Mesenchymal stem cell (in vitro differentiated cells and primary cell): ENCODE results near the gene ZNF180. TPM values are rescaled to one million over a fixed set of nuclear protein-coding genes. Genes with fewer than 3 reads are reported as not detected.
A peak's percentile ranks its signal among the peaks of the same experiment; 100 is the strongest.

Source experiments
- DNase-seq: peaks from one replicate; pipeline ENCODE4 v3.0.0-alpha.2; 2013
- H2AFZ ChIP-seq: one replicate; pipeline ENCODE4 v1.6.1; 2013; ENCODE audit warnings: low read depth, mild to moderate bottlenecking, control low read depth, inconsistent platforms, low read length, moderate library complexity
- H2AK5ac ChIP-seq: 2 replicates; pipeline ENCODE4 v1.6.1; 2013; ENCODE audit warnings: low read length, moderate library complexity, mild to moderate bottlenecking, inconsistent platforms; ENCODE audit not compliant: severe bottlenecking
- H2BK120ac ChIP-seq: one replicate; pipeline ENCODE4 v1.6.1; 2013; ENCODE audit warnings: low read depth, mild to moderate bottlenecking, inconsistent platforms, low read length, moderate library complexity
- H2BK12ac ChIP-seq, 2 experiments: one replicate each; pipeline ENCODE4 v1.6.1; 2013; ENCODE audit warnings: inconsistent platforms in 2 of 2, low read length in 2 of 2, mild to moderate bottlenecking in 2 of 2, moderate library complexity in 2 of 2, control low read depth in 1 of 2
- H2BK15ac ChIP-seq: one replicate; pipeline ENCODE4 v1.6.1; 2013; ENCODE audit warnings: mild to moderate bottlenecking, low read depth, inconsistent platforms; ENCODE audit not compliant: poor library complexity, severe bottlenecking
- H2BK5ac ChIP-seq: 2 replicates; pipeline ENCODE4 v1.6.1; 2013; ENCODE audit warnings: low read depth, mild to moderate bottlenecking, low read length, control low read depth, inconsistent platforms; ENCODE audit not compliant: poor library complexity, severe bottlenecking
- H3K14ac ChIP-seq, 2 experiments: one replicate each; pipeline ENCODE4 v1.6.1; 2013; ENCODE audit warnings: inconsistent platforms in 2 of 2, low read length in 2 of 2, control low read depth in 1 of 2, mild to moderate bottlenecking in 1 of 2, moderate library complexity in 1 of 2
- H3K18ac ChIP-seq, 2 experiments: one replicate each; pipeline ENCODE4 v1.6.1; 2013; ENCODE audit warnings: inconsistent platforms in 2 of 2, low read length in 2 of 2, control low read depth in 1 of 2, low read depth in 1 of 2, mild to moderate bottlenecking in 1 of 2
- H3K23ac ChIP-seq, 2 experiments: one replicate each; pipeline ENCODE4 v1.6.1; 2013; ENCODE audit warnings: inconsistent platforms in 2 of 2, low read length in 2 of 2, mild to moderate bottlenecking in 2 of 2, moderate library complexity in 2 of 2, control low read depth in 1 of 2
- H3K27ac ChIP-seq: 2 replicates; pipeline ENCODE4 v1.5.1; 2013; ENCODE audit warnings: mild to moderate bottlenecking, moderate library complexity, low read length, control low read depth, inconsistent platforms; ENCODE audit not compliant: poor library complexity, severe bottlenecking
- H3K27me3 ChIP-seq, 2 experiments: 2 replicates each; pipeline versions ENCODE4 v1.6.1 to v1.7.0; 2013; ENCODE audit warnings: low read length in 2 of 2, mild to moderate bottlenecking in 2 of 2, moderate library complexity in 2 of 2, control low read depth in 1 of 2, inconsistent platforms in 1 of 2; ENCODE audit not compliant: control insufficient read depth in 1 of 2, insufficient read depth in 1 of 2
- H3K36me3 ChIP-seq, 2 experiments: 2 replicates each; pipeline versions ENCODE4 v1.6.1 to v1.7.0; 2013; ENCODE audit warnings: low read length in 2 of 2, control low read depth in 1 of 2, inconsistent platforms in 1 of 2, low read depth in 1 of 2, mild to moderate bottlenecking in 1 of 2; ENCODE audit not compliant: insufficient read depth in 2 of 2, control insufficient read depth in 1 of 2
- H3K4ac ChIP-seq, 2 experiments: one replicate each; pipeline ENCODE4 v1.6.1; 2013; ENCODE audit warnings: inconsistent platforms in 2 of 2, low read length in 2 of 2, mild to moderate bottlenecking in 2 of 2, moderate library complexity in 2 of 2, control low read depth in 1 of 2, low read depth in 1 of 2
- H3K4me1 ChIP-seq: 2 replicates; pipeline ENCODE4 v1.6.1; 2013; ENCODE audit warnings: low read depth, low read length, control low read depth; ENCODE audit not compliant: control insufficient read depth, insufficient read depth
- H3K4me2 ChIP-seq: 2 replicates; pipeline ENCODE4 v1.6.1; 2013; ENCODE audit warnings: low read length, mild to moderate bottlenecking, inconsistent platforms; ENCODE audit not compliant: poor library complexity, severe bottlenecking
- H3K4me3 ChIP-seq, 2 experiments: 2 replicates each; pipeline versions ENCODE4 v1.5.1 to v1.7.0; 2013; ENCODE audit warnings: low read length in 2 of 2, mild to moderate bottlenecking in 2 of 2, control low read depth in 1 of 2, low read depth in 1 of 2; ENCODE audit not compliant: insufficient read depth in 1 of 2
- H3K79me1 ChIP-seq: replicated peaks from 2 replicates; pipeline ENCODE4 v1.6.1; 2013; ENCODE audit warnings: mild to moderate bottlenecking, control low read depth, low read length, inconsistent platforms; ENCODE audit not compliant: poor library complexity, severe bottlenecking
- H3K9ac ChIP-seq: 2 replicates; pipeline ENCODE4 v1.7.0; 2013; ENCODE audit warnings: mild to moderate bottlenecking, low read length, moderate library complexity
- H3K9me3 ChIP-seq: 2 replicates; pipeline ENCODE4 v1.7.0; 2013; ENCODE audit warnings: mild to moderate bottlenecking, low read length; ENCODE audit not compliant: control insufficient read depth
- H4K8ac ChIP-seq: one replicate; pipeline ENCODE4 v1.6.1; 2013; ENCODE audit warnings: inconsistent platforms, mild to moderate bottlenecking, low read length, moderate library complexity
- H4K91ac ChIP-seq: one replicate; pipeline ENCODE4 v1.6.1; 2013; ENCODE audit warnings: mild to moderate bottlenecking, low read length, inconsistent platforms
- WGBS: methylation state at CpG from one replicate; pipeline ENCODE4 v1.1.7; 2013; ENCODE audit warnings: mixed read lengths; 5-methylcytosine and 5-hydroxymethylcytosine counted together
- polyA plus RNA-seq, 2 experiments: library from polyadenylated mRNA; stranded (reverse); fragments of 200-250 nt; gene quantifications; one replicate each; pipeline ENCODE4 v1.2.3, GENCODE V29; 2013

The ZNF180 gene
- polyA plus RNA-seq (2013, experiment 1 of 2), result 1.9 TPM
- 2.0 TPM for polyA plus RNA-seq (2013, experiment 2 of 2)

DNA sequence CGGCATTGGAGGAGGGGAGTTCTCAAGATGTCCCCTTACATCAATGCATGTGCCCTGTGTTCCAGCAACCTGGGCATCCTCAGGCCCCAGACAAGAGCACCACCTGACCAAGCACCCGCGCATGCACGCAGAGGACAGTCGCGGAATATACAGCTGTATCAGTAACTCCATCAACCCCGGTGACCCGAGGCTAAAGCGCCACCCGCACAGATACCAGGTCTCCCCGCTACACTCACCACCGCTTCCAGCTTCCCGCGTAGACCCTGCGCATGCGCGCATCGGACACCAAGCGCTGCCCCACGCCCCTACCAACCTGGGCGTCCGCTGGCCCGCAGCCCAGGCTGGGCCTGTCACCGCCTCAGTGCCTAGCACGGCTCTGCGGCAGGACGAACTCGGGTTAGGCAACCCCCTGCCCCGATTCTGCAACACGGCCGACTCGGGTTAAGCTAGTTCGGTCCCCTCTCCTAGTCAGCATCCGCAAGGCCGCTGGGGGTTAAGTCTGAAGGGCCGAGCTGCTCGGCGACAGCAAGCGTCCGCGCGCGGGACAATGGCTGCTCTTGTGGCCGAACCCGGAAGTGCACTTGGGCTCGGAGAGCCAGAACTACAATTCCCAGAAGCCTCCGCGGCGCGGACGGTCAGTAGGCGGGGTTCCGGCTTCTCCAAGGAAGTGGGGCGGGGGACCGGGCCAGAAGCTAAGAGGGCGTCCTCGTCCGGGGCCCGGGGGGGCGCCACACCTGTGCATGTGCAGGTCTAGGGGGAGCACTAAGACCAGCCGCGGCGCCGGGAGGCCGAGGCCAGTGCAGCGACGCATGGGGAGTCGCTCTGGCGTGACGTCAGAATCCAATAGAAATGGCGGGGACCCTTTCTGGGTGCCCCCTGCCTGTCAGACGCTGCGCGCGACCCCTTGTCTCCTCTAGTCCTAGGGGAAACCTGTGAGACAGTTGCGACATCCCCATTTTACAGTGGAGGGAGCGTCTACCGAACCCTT is at the start of gene ZNF180:
TSS of gene ZNF180 (minus strand) at position 561 of the 988 bp plus-strand sequence. CDS start 3,188 bp downstream, outside the sequence.
- H3K23ac ChIP-seq, result peak within 1 kb of the TSS in 1 of 2 experiments; percentile 85
- no peaks in the 10 kb centered on the region for H3K27me3 ChIP-seq
- peak within 1 kb of the TSS; percentile 82 for H2BK5ac ChIP-seq
- H3K4ac ChIP-seq, result peak within 1 kb of the TSS; percentile 89 to 94
- peaks cover 26% of the 10 kb centered on the region for H3K79me1 ChIP-seq
- H2BK120ac ChIP-seq, result peak within 1 kb of the TSS; percentile 56
- peak; percentile 95 for DNase-seq
- peak within 1 kb of the TSS; percentile 91 for H3K9ac ChIP-seq
- H4K8ac ChIP-seq, result peak within 1 kb of the TSS; percentile 99
- no peak within 1 kb of the TSS for H2AK5ac ChIP-seq
- H3K4me2 ChIP-seq, result peak within 1 kb of the TSS; percentile 62
- peaks cover 13% of the 10 kb centered on the region for H3K4me1 ChIP-seq
- peak within 1 kb of the TSS; percentile 87 for H2AFZ ChIP-seq
- H2BK12ac ChIP-seq, result no peak within 1 kb of the TSS
- H3K4me3 ChIP-seq, result peak within 1 kb of the TSS; percentile 80 to 95
- H3K27ac ChIP-seq, result peak within 1 kb of the TSS; percentile 82
- peak within 1 kb of the TSS; percentile 94 for H4K91ac ChIP-seq
- H3K9me3 ChIP-seq, result peaks cover 29% of the 10 kb centered on the region
- peak within 1 kb of the TSS; percentile 90 for H2BK15ac ChIP-seq
- peak within 1 kb of the TSS; percentile 95 to 96 for H3K18ac ChIP-seq
- peak within 1 kb of the TSS in 1 of 2 experiments; percentile 93 for H3K14ac ChIP-seq
- peaks cover 25 to 33% of the 10 kb centered on the region in 2 experiments for H3K36me3 ChIP-seq
- WGBS, result under 1% methylated on average over 70 of the region's 78 CpGs

DNA sequence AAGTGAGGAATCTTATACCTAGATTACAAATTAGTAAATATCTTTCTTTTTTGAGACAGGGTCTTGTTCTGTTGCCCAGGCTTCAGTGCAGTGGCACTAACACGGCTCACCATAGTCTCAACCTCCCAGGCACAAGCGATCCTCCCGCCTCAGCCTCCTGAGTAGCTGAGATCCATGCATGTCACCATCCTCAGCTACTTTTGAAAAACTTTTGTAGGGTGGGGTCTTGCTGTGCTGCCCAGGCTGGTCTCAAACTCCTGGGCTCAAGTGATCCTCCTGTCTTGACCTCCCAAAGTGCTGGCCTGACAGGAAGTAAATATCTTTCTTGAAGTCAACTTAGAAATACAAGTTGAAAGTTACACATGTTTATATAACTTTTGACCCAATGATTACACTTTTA is 49.2 kb upstream of the ZNF180 start:
- 94% methylated on average over 3 of the region's 3 CpGs for WGBS
- no peak overlapping the region for H4K8ac ChIP-seq
- H3K27me3 ChIP-seq, result peaks cover 0 to 2% of the 10 kb centered on the region in 2 experiments

DNA sequence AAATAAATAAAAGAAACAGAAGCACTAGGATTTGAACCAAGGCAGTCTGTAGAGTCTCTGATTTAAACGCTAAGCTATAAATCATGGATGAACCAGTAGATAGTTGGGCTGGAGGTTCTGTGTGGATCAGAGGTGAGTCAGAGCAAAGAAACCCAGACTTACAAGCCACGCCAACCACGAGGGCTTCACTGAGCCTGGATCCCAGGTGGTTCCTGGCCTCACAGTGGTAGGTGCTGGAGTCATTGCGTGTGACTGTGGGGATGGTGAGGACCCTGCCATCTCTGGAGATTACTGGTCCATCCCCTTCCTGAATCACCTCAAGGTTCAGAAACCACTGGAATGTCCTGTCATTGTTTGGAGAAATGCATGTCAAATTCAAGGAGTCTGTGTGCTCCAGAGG is 48.4 kb upstream of the ZNF180 start:
- DNase-seq, result peak; percentile 3
- Histone ChIP-seq H2BK15ac (no peak overlapping the region), H2AK5ac (no peak overlapping the region), H3K36me3 (no peaks in the 10 kb centered on the region), H3K27ac (no peak overlapping the region), H3K23ac (no peak overlapping the region), H4K8ac (no peak overlapping the region), H2BK12ac (no peak overlapping the region), H3K14ac (no peak overlapping the region), H2BK5ac (no peak overlapping the region), H3K9me3 (peaks cover 3% of the 10 kb centered on the region), H3K4me3 (no peak overlapping the region), H3K18ac (no peak overlapping the region), H3K4ac (no peak overlapping the region), H3K4me2 (no peak overlapping the region), H3K79me1 (no peaks in the 10 kb centered on the region), H3K4me1 (peaks cover 2% of the 10 kb centered on the region), H2BK120ac (no peak overlapping the region), H3K27me3 (peaks cover 0 to 8% of the 10 kb centered on the region in 2 experiments), H3K9ac (no peak overlapping the region), H2AFZ (no peak overlapping the region), H4K91ac (no peak overlapping the region)
- 45% methylated on average over 4 of the region's 4 CpGs for whole genome bisulfite sequencing

More for the DNA sequence above, 49.2 kb upstream of the ZNF180 start:
- Histone ChIP-seq H3K18ac (no peak overlapping the region), H4K91ac (no peak overlapping the region), H2BK5ac (no peak overlapping the region), H2BK12ac (no peak overlapping the region), H3K36me3 (no peaks in the 10 kb centered on the region), H2AFZ (no peak overlapping the region), H3K79me1 (no peaks in the 10 kb centered on the region), H2BK120ac (no peak overlapping the region), H3K4me3 (no peak overlapping the region), H2BK15ac (no peak overlapping the region), H3K4me1 (peaks cover 2% of the 10 kb centered on the region), H3K9me3 (no peaks in the 10 kb centered on the region), H3K4me2 (no peak overlapping the region), H3K14ac (no peak overlapping the region), H3K27ac (no peak overlapping the region), H3K23ac (no peak overlapping the region), H3K4ac (no peak overlapping the region), H2AK5ac (no peak overlapping the region), H3K9ac (no peak overlapping the region)
- no peak for DNase-seq

DNA sequence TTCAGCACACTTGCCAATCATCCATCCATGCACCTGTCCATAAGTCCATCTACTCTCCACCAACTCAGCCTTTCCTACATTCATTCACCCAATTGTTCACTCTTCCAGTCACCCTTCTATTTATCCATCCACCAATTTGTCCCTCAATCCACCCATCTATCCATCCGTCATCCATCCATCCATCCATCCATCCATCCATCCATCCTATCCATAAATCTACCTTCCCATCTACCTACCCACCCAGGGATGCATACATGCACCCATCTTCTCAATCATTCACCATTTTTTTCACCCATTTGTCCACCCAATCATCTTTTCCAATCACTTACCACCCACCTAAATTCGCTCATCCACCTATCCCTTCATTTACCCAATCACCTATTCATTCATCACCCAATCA is 43.7 kb upstream of the ZNF180 start:
- peaks cover 0 to 20% of the 10 kb centered on the region in 2 experiments for H3K27me3 ChIP-seq
- H3K9me3 ChIP-seq, result peaks cover 3% of the 10 kb centered on the region
- no peaks in the 10 kb centered on the region for H3K79me1 ChIP-seq
- H3K4me3 ChIP-seq, result no peak overlapping the region
- no peak overlapping the region for H3K27ac ChIP-seq
- no peak overlapping the region for H4K8ac ChIP-seq
- H3K4me1 ChIP-seq, result peaks cover 2% of the 10 kb centered on the region
- no peak overlapping the region for H2AFZ ChIP-seq
- no peak overlapping the region for H3K9ac ChIP-seq
- H3K14ac ChIP-seq, result no peak overlapping the region
- H2BK120ac ChIP-seq, result no peak overlapping the region
- no peaks in the 10 kb centered on the region for H3K36me3 ChIP-seq
- 46% methylated on average over 2 of the region's 2 CpGs for WGBS
- H2BK15ac ChIP-seq, result no peak overlapping the region
- H3K18ac ChIP-seq, result no peak overlapping the region
- H3K23ac ChIP-seq, result no peak overlapping the region
- H3K4me2 ChIP-seq, result no peak overlapping the region
- no peak overlapping the region for H2BK12ac ChIP-seq
- no peak for DNase-seq
- H2BK5ac ChIP-seq, result no peak overlapping the region
- no peak overlapping the region for H2AK5ac ChIP-seq
- H4K91ac ChIP-seq, result no peak overlapping the region
- H3K4ac ChIP-seq, result no peak overlapping the region
